NT2/D1 (cell line): ENCODE data around the gene SIK1.

ENCODE experiments used
- DNase-seq: peaks from one replicate; pipeline ENCODE4 v3.0.0-alpha.2; 2011; ENCODE audit warnings: low read depth, low spot score
- H3K27me3 ChIP-seq: 2 replicates; pipeline ENCODE4 v1.6.0; 2011; ENCODE audit warnings: mild to moderate bottlenecking; ENCODE audit not compliant: insufficient read length, insufficient read depth
- H3K36me3 ChIP-seq: 2 replicates; pipeline ENCODE4 v1.6.1; 2011; ENCODE audit warnings: mild to moderate bottlenecking, low read length, mixed read lengths; ENCODE audit not compliant: insufficient read depth, insufficient read length
- H3K4me1 ChIP-seq: 2 replicates; pipeline ENCODE4 v1.5.1; 2011; ENCODE audit not compliant: insufficient read depth, insufficient read length
- H3K4me3 ChIP-seq: 2 replicates; pipeline ENCODE4 v1.5.1; 2011; ENCODE audit warnings: low read depth; ENCODE audit not compliant: insufficient read length
- H3K9ac ChIP-seq: 2 replicates; pipeline ENCODE4 v1.6.0; 2011; ENCODE audit warnings: low read depth; ENCODE audit not compliant: insufficient read length
- H3K9me3 ChIP-seq: 2 replicates; pipeline ENCODE4 v1.5.1; 2011; ENCODE audit warnings: mild to moderate bottlenecking, low read length; ENCODE audit not compliant: insufficient read depth
- SUZ12 ChIP-seq: IDR thresholded peaks from 2 replicates; pipeline ENCODE4 v1.6.1; 2011; ENCODE audit not compliant: insufficient read length, insufficient read depth; ENCODE audit errors: extremely low read depth
- YY1 ChIP-seq: IDR thresholded peaks from 2 replicates; pipeline ENCODE4 v1.6.1; 2011; ENCODE audit not compliant: insufficient read length, insufficient read depth
- ZNF274 ChIP-seq: IDR thresholded peaks from 2 replicates; pipeline ENCODE4 v1.6.1; 2011; ENCODE audit warnings: mild to moderate bottlenecking, low read depth, low read length

Gene SIK1

GRCh38 chr21:43372663-43373361 lies 54.1 kb downstream of the SIK1 start:
- Histone ChIP-seq H3K36me3 (no peaks in the 10 kb centered on the region), H3K9ac (no peak overlapping the region), H3K27me3 (no peaks in the 10 kb centered on the region), H3K4me3 (no peak overlapping the region), H3K4me1 (peaks cover 55% of the 10 kb centered on the region), H3K9me3 (no peaks in the 10 kb centered on the region)
- DNase-seq: no peak
- TF ChIP-seq ZNF274: no peak
- no peak for TF ChIP-seq SUZ12
- no peak for TF ChIP-seq YY1

- H3K4me1 ChIP-seq: peaks cover 63% of the 10 kb centered on the region
- H3K36me3 ChIP-seq: no peaks in the 10 kb centered on the region
- no peaks in the 10 kb centered on the region for H3K27me3 ChIP-seq
- no peak overlapping the region for H3K9ac ChIP-seq
- H3K9me3 ChIP-seq: no peaks in the 10 kb centered on the region
- no peak for DNase-seq
- no peak for TF ChIP-seq ZNF274
- TF ChIP-seq YY1: no peak
- TF ChIP-seq SUZ12: no peak
- H3K4me3 ChIP-seq: no peak overlapping the region
Observed at GRCh38 chr21:43371786-43372185, 55.1 kb downstream of the SIK1 start.

GRCh38 chr21:43370888-43371570 lies 55.9 kb downstream of the SIK1 start:
- Histone ChIP-seq H3K9ac (peak overlapping the region; percentile 8), H3K9me3 (no peaks in the 10 kb centered on the region), H3K27me3 (no peaks in the 10 kb centered on the region), H3K4me1 (peaks cover 56% of the 10 kb centered on the region), H3K4me3 (no peak overlapping the region), H3K36me3 (no peaks in the 10 kb centered on the region)
- DNase-seq: peak; percentile 39
- TF ChIP-seq YY1: no peak
- TF ChIP-seq ZNF274: no peak
- no peak for TF ChIP-seq SUZ12

GRCh38 chr21:43370091-43370658 lies 56.8 kb downstream of the SIK1 start:
- peaks cover 55% of the 10 kb centered on the region for H3K4me1 ChIP-seq
- no peak for DNase-seq
- no peaks in the 10 kb centered on the region for H3K9me3 ChIP-seq
- peak overlapping the region; percentile 37 for H3K9ac ChIP-seq
- no peak for TF ChIP-seq SUZ12
- no peaks in the 10 kb centered on the region for H3K36me3 ChIP-seq
- no peaks in the 10 kb centered on the region for H3K27me3 ChIP-seq
- no peak overlapping the region for H3K4me3 ChIP-seq

- Histone ChIP-seq H3K36me3 (no peaks in the 10 kb centered on the region), H3K27me3 (no peaks in the 10 kb centered on the region), H3K9me3 (no peaks in the 10 kb centered on the region), H3K9ac (peak overlapping the region; percentile 37), H3K4me3 (no peak overlapping the region), H3K4me1 (peaks cover 50% of the 10 kb centered on the region)
- TF ChIP-seq ZNF274 (no peak), YY1 (no peak), SUZ12 (no peak)
- DNase-seq: no peak
Observed at GRCh38 chr21:43369596-43370090, 57.3 kb downstream of the SIK1 start.

GRCh38 chr21:43369124-43369523 lies 57.8 kb downstream of the SIK1 start:
- no peak overlapping the region for H3K4me3 ChIP-seq
- no peaks in the 10 kb centered on the region for H3K36me3 ChIP-seq
- H3K4me1 ChIP-seq: peaks cover 48% of the 10 kb centered on the region
- TF ChIP-seq YY1: no peak
- no peak for TF ChIP-seq ZNF274
- no peak for TF ChIP-seq SUZ12
- DNase-seq: no peak
- peak overlapping the region; percentile 34 for H3K9ac ChIP-seq
- no peaks in the 10 kb centered on the region for H3K27me3 ChIP-seq
- H3K9me3 ChIP-seq: no peaks in the 10 kb centered on the region

GRCh38 chr21:43368685-43369084 lies 58.2 kb downstream of the SIK1 start:
- Histone ChIP-seq H3K9me3 (no peaks in the 10 kb centered on the region), H3K27me3 (peaks cover under 1% of the 10 kb centered on the region), H3K36me3 (no peaks in the 10 kb centered on the region), H3K4me3 (no peak overlapping the region), H3K4me1 (peaks cover 48% of the 10 kb centered on the region), H3K9ac (no peak overlapping the region)
- no peak for TF ChIP-seq SUZ12
- DNase-seq: no peak
